Measurements from ENCODE around the gene EXPH5. TPM values are rescaled to one million over a fixed set of nuclear protein-coding genes. Genes with fewer than 3 reads are reported as not detected.
A peak's percentile ranks its signal among the peaks of the same experiment; 100 is the strongest.

EXPH5 gene
- total and polyA plus RNA-seq, 9 donors: 0.12 to 5.7 (median 2.1) TPM

- intact Hi-C loops (cut with DNase I): no loop called here
- Histone ChIP-seq H3K4me3 (peak overlapping the region; percentile 71), H3K27me3 (no peaks in the 10 kb centered on the region), H3K27ac (peak overlapping the region; percentile 98), H3K9me3 (no peaks in the 10 kb centered on the region), H3K4me1 (ENCODE audit: insufficient read depth) (peaks cover 2% of the 10 kb centered on the region), H3K36me3 (no peaks in the 10 kb centered on the region)
- WGBS, 3 donors: 37 to 67% (median 57%) methylated on average over 29 of the region's 29 CpGs
- DNase-seq: peak; percentile 32 to 63 (median 39)
- TF ChIP-seq CTCF (IDR thresholded peaks at IDR 0.05) (no peak), EP300 (IDR thresholded peaks at IDR 0.05) (no peak), POLR2A (IDR thresholded peaks at IDR 0.05) (no peak)
These were observed 94.7 kb downstream of the EXPH5 start for GRCh38 chr11:108498816-108499408.

- Histone ChIP-seq H3K4me1 (ENCODE audit: insufficient read depth) (peaks cover 2% of the 10 kb centered on the region), H3K36me3 (no peaks in the 10 kb centered on the region), H3K4me3 (peak within 1 kb of the TSS; percentile 71), H3K27ac (peak within 1 kb of the TSS; percentile 98), H3K27me3 (no peaks in the 10 kb centered on the region), H3K9me3 (no peaks in the 10 kb centered on the region)
- peak; percentile 52 to 77 (median 71) for DNase-seq
- intact Hi-C loops (cut with DNase I): no loop called here
- TF ChIP-seq EP300 (IDR thresholded peaks at IDR 0.05): no peak
- peak; percentile 17 for TF ChIP-seq POLR2A (IDR thresholded peaks at IDR 0.05)
- TF ChIP-seq CTCF (IDR thresholded peaks at IDR 0.05): peak in 1 of 3 donors; percentile 19
- WGBS, 3 donors: 0 to 1% (median 0%) methylated on average over 59 to 82 of the region's 84 CpGs
These were observed 95.3 kb downstream of the EXPH5 start, which contains the start of gene POGLUT3 for GRCh38 chr11:108498046-108498815. Gene POGLUT3 (minus strand): TSS chr11:108498384. CDS start chr11:108498366, 18 bp downstream.

- Histone ChIP-seq H3K27ac (peak overlapping the region; percentile 98), H3K9me3 (no peaks in the 10 kb centered on the region), H3K4me1 (ENCODE audit: insufficient read depth) (peaks cover 2% of the 10 kb centered on the region), H3K4me3 (peak overlapping the region; percentile 71), H3K36me3 (no peaks in the 10 kb centered on the region), H3K27me3 (no peaks in the 10 kb centered on the region)
- intact Hi-C loops (cut with DNase I): no loop called here
- DNase-seq: peak; percentile 88 to 92 (median 88)
- TF ChIP-seq EP300 (IDR thresholded peaks at IDR 0.05): peak; percentile 5
- TF ChIP-seq CTCF (IDR thresholded peaks at IDR 0.05): no peak
- peak; percentile 73 for TF ChIP-seq POLR2A (IDR thresholded peaks at IDR 0.05)
- 1% methylated on average over 30 of the region's 30 CpGs for WGBS, 3 donors
These were observed 96.1 kb downstream of the EXPH5 start for GRCh38 chr11:108497317-108498045.

- Histone ChIP-seq H3K27ac (peak overlapping the region in 1 of 2 donors; percentile 98), H3K27me3 (no peaks in the 10 kb centered on the region), H3K36me3 (no peaks in the 10 kb centered on the region), H3K4me3 (peak overlapping the region; percentile 71), H3K4me1 (ENCODE audit: insufficient read depth) (peaks cover 2% of the 10 kb centered on the region), H3K9me3 (no peaks in the 10 kb centered on the region)
- peak in 1 of 5 donors; percentile 20 for DNase-seq
- 73 to 81% (median 75%) methylated on average over 7 of the region's 7 CpGs for WGBS, 3 donors
- TF ChIP-seq EP300 (IDR thresholded peaks at IDR 0.05) (no peak), POLR2A (IDR thresholded peaks at IDR 0.05) (no peak), CTCF (IDR thresholded peaks at IDR 0.05) (no peak)
- intact Hi-C loops (cut with DNase I): no loop called here
These were observed 96.8 kb downstream of the EXPH5 start for GRCh38 chr11:108496643-108497256.
